CD4-positive, alpha-beta T cell treated with Interferon alpha-2 for 1 hour (primary cell): ENCODE measurements around the gene ADAMTSL3.
"Not testable (repeated sequence)": the region's sequence is repeated elsewhere in the genome, so short reads cannot be mapped to it uniquely, and the experiment has no call there.

ENCODE experiments used
- DNase-seq, 2 donors: peaks; one replicate each; pipeline ENCODE4 v3.0.0-alpha.2; 2020 to 2022

Gene ADAMTSL3

GRCh38 chr15:83656943-83657528 is 3.1 kb downstream of the ADAMTSL3 start:
- no peak for DNase-seq

- DNase-seq = no peak
These were observed 3.6 kb downstream of the ADAMTSL3 start for GRCh38 chr15:83657549-83657948.

GRCh38 chr15:83658430-83659416 is 4.8 kb downstream of the ADAMTSL3 start:
- no peak for DNase-seq

GRCh38 chr15:83659417-83659812 is 5.5 kb downstream of the ADAMTSL3 start:
- no peak for DNase-seq

DNA sequence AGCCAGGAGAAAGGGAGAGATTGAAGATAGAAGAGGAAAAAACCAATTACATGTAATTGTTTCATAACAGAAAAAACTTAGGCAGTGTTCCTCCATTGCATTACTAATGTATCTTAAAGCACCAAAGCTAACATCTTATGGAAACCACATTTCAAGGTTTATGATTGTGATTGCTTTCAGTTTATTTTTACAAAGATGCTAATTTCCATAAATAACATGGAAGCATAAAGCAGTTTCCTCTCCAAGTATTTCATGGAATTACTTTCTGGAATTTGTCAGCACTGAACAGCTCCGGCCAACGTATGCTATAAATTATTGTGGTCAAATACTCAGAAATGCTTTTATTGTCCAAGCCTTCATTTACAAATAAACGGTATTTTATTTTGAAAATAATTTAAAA is 11.6 kb downstream of the ADAMTSL3 start:
- no peak for DNase-seq

- DNase-seq = no peak
These were observed 16.8 kb downstream of the ADAMTSL3 start for GRCh38 chr15:83670672-83671229.

GRCh38 chr15:83671603-83672002 is 17.7 kb downstream of the ADAMTSL3 start:
- DNase-seq = no peak

DNA sequence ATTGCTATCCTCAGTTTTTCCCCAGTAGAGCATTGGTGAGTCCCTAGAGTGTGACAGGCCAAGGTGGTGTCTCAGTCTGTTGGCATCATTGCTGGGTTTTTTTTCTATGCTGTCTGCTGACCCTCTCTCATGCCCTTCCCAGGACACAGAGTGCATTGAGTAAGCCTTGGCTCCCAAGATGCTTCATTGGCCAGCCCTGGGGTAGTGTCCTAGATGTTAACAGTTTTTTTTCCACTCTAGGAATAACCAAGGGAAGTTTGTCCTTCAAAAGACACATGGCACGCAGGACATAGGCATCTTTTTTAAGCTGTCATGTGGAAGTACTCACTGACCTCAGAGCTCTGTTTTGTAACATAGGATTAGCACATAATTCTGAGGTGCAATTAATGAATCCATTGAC is 19.5 kb downstream of the ADAMTSL3 start:
- DNase-seq = no peak

- no peak for DNase-seq
These were observed 28.7 kb downstream of the ADAMTSL3 start for GRCh38 chr15:83682476-83683088.

GRCh38 chr15:83685916-83686332 is 32.0 kb downstream of the ADAMTSL3 start:
- no peak for DNase-seq

DNA sequence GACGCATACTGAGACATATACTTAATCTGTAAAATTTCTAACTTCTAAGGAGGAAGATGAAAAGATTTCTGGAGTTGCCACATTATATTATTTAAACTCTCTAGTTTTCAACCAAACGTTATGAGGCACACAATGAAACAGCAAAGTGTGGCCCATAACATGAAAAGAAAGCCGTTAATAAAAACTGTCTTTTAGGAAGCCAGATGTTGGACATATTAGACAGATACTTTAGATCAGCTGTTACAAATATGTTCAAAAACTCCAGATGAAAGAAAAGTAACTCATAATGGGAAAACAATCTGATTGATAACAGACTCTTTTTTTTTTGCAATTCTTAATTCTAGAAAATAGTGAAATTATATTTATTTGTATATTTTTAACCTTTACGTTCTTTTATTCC is 34.3 kb downstream of the ADAMTSL3 start:
- DNase-seq = no peak

DNA sequence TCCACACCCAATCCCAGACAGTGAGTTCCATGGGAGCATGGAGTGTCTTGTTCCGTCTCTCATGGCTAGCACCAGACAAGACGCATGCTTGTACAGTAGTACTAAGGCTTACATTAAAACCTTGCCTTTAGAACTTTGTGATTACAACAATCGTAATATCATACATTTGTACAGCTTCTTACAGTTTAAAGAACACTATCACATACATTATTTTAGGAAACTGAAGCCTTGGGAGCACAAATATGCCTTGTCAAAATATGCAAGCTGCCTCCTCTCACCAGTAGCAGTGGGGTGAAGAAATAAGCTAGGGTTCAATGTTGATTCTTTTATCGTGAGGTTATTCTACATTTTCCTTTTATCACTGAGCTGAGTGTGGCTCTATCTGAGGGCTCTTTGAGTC is 36.8 kb downstream of the ADAMTSL3 start:
- DNase-seq = no peak

GRCh38 chr15:83692746-83693581 is 39.0 kb downstream of the ADAMTSL3 start:
- no peak for DNase-seq

GRCh38 chr15:83694015-83694414 is 40.1 kb downstream of the ADAMTSL3 start:
- no peak for DNase-seq

DNA sequence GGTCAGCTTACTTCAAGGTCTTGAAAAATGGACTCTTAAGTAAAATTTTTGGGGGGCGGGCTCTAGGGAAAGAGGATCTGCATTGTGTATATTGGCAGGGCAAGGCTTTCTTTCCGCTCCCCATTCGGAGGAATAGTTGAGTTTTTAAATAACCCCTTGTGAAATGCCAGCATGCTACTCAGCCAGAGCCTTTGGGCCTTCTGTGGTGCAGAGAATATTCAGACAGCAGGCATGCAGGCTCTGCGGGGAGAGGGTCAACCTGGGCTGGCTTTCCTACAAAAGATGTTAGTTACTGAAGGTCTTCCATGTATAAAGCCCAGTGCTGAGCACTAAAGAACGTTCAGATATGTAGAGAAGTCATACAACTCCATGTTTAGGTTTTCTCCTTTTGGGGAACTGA is 40.6 kb downstream of the ADAMTSL3 start:
- DNase-seq = no peak

DNA sequence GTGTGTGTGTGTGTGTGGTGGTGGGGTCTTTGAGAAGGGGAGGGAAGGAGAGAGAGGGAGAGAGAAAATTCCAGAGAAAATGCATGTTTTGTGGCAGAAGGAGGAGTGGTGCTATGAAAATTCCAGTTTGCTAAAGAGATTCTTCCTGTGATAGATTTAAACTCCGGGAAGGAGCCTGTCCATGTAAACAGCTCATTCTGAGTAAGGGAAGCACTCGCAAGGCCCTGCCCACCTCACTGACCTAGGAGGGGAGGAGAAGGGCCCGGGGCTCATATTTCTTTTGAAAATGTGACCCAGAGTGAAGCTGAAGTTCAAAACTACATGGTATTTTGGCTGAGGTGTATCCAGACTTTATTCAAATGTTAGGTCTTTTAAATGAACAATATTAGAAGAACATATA is 41.3 kb downstream of the ADAMTSL3 start:
- DNase-seq = no peak

GRCh38 chr15:83695901-83696425 is 42.0 kb downstream of the ADAMTSL3 start:
- DNase-seq = no peak

- no peak for DNase-seq
These were observed 43.8 kb downstream of the ADAMTSL3 start for GRCh38 chr15:83697716-83698115.

GRCh38 chr15:83698294-83698693 is 44.4 kb downstream of the ADAMTSL3 start:
- no peak for DNase-seq

DNA sequence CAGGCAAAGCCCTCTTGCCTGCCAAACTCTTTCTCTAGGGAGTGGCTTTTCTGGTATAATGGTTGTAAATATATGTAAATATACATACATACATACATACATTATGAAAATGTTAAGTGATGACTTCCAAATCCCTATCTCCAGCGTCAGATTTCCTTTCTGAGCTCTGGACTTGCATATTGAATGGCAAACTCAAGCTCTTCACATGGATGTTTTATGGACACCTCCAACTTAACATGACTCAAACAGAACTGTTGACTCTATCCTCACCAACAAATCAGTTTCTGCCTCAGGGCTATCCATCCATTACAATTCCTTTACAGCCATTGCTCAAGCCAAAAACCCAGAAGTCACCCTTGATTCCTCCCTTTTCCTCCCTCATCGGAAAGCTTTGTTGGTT is 45.1 kb downstream of the ADAMTSL3 start:
- no peak for DNase-seq

GRCh38 chr15:83700082-83700481 is 46.2 kb downstream of the ADAMTSL3 start:
- no peak for DNase-seq

GRCh38 chr15:83702314-83702713 is 48.4 kb downstream of the ADAMTSL3 start:
- not testable (repeated sequence) for DNase-seq
